DOHH2 (cell line): Measurements from ENCODE around the gene PLEKHG2.

Experiments used
- H3F3A ChIP-seq: fragments of 200-600 bp; sonication (generic), shearing (Covaris generic); 2 replicates; pipeline ENCODE4 v1.6.0; 2016; ENCODE audit warnings: antibody characterized with exemption, mild to moderate bottlenecking; ENCODE audit not compliant: control insufficient read depth, insufficient read depth
- H3K27ac ChIP-seq: fragments of 200-600 bp; sonication (generic); 2 replicates; pipeline ENCODE4 v1.5.1; 2014; ENCODE audit warnings: low read depth, mild to moderate bottlenecking, low read length, moderate library complexity
- H3K27me3 ChIP-seq: fragments of 200-600 bp; sonication (generic); 2 replicates; pipeline ENCODE4 v1.6.1; 2014; ENCODE audit warnings: mild to moderate bottlenecking, low read length, mixed read lengths; ENCODE audit not compliant: control insufficient read depth
- H3K36me3 ChIP-seq: fragments of 200-600 bp; sonication (generic); 2 replicates; pipeline ENCODE4 v1.6.1; 2014; ENCODE audit warnings: mild to moderate bottlenecking, low read length, moderate library complexity, mixed read lengths; ENCODE audit not compliant: control insufficient read depth
- H3K4me1 ChIP-seq: fragments of 200-600 bp; sonication (generic); 2 replicates; pipeline ENCODE4 v1.6.1; 2014; ENCODE audit warnings: mild to moderate bottlenecking, low read length, mixed read lengths; ENCODE audit not compliant: control insufficient read depth
- H3K4me2 ChIP-seq: fragments of 200-600 bp; sonication (generic); 2 replicates; pipeline ENCODE4 v1.6.0; 2014; ENCODE audit warnings: mild to moderate bottlenecking, low read length, moderate library complexity
- H3K4me3 ChIP-seq: fragments of 200-600 bp; sonication (generic); 2 replicates; pipeline ENCODE4 v1.5.1; 2014; ENCODE audit warnings: mild to moderate bottlenecking, low read length, mixed read lengths
- H3K79me2 ChIP-seq: fragments of 200-600 bp; sonication (generic); 2 replicates; pipeline ENCODE4 v1.6.1; 2014; ENCODE audit warnings: mild to moderate bottlenecking, low read length, mixed read lengths; ENCODE audit not compliant: control insufficient read depth
- H3K9me2 ChIP-seq: fragments of 200-600 bp; sonication (generic); replicated peaks from 2 replicates; pipeline ENCODE4 v1.6.1; 2014; ENCODE audit warnings: mild to moderate bottlenecking, low read length, mixed read lengths; ENCODE audit not compliant: control insufficient read depth
- H3K9me3 ChIP-seq: fragments of 200-600 bp; sonication (generic); 2 replicates; pipeline ENCODE4 v1.6.1; 2014; ENCODE audit warnings: antibody characterized with exemption, low read length, mixed read lengths; ENCODE audit not compliant: control insufficient read depth, insufficient read depth
- H4K20me1 ChIP-seq: fragments of 200-600 bp; sonication (generic); 2 replicates; pipeline ENCODE4 v1.6.0; 2014; ENCODE audit warnings: low read depth, mild to moderate bottlenecking, antibody characterized with exemption, low read length, moderate library complexity; ENCODE audit not compliant: control insufficient read depth, insufficient read depth
- EZH2phosphoT487 ChIP-seq: fragments of 200-600 bp; sonication (generic); IDR thresholded peaks from 2 replicates; pipeline ENCODE4 v1.6.1; 2017; ENCODE audit warnings: borderline replicate concordance, mild to moderate bottlenecking, antibody characterized with exemption, low read length, moderate library complexity, mixed read lengths
- TF ChIP-seq, protein P1 (sequence below): fragments of 200-600 bp; sonication (generic); IDR thresholded peaks from one replicate; pipeline ENCODE4 v1.5.1; 2014; ENCODE audit warnings: antibody characterized with exemption, mild to moderate bottlenecking, low read depth, low read length; ENCODE audit not compliant: poor library complexity, severe bottlenecking

Gene PLEKHG2

DNA sequence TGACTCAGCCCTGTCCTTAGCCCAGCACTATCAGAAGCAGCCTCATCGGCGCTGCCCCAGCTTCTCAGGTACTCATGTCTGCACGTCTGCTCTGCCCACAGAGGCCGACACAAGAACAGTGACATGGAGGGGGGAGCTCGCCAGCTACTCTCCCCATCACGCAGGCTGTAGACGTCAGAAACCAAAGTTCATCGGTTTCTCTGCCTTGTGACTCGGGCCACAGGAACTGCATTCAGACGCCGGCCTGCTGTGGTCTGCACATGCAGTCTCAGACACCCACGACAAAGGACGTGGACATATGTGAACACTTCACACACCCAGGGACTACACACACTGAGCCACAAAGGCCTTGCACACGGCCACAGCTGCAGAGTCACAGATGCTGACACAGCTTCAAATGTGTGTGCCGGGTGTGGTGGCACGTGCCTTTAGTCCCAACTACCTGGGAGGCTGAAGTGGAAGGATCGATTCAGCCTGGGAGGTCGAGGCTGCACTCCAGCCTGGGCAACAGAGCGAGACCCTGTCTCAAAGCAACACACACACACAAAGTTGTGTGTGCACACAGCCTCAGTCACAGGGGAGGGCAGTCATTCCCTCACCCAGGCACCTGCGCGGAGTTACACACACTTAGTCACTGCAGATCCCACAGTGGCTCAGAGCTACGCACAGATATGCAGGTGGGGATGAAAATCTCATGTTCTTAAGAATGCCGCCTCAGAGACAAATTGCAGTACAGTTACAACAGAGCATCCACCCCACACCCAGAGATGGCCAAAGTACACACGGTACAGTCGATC lies 10.7 kb upstream of the PLEKHG2 start:
- H3F3A ChIP-seq, result peaks cover 39% of the 10 kb centered on the region
- peaks cover 90% of the 10 kb centered on the region for H3K4me1 ChIP-seq
- no peaks in the 10 kb centered on the region for H3K9me2 ChIP-seq
- no peaks in the 10 kb centered on the region for H3K27me3 ChIP-seq
- peak overlapping the region; percentile 97 for H3K4me2 ChIP-seq
- peak overlapping the region; percentile 97 for H3K27ac ChIP-seq
- no peaks in the 10 kb centered on the region for H4K20me1 ChIP-seq
- no peak for TF ChIP-seq EZH2phosphoT487
- TF ChIP-seq, protein P1, sequence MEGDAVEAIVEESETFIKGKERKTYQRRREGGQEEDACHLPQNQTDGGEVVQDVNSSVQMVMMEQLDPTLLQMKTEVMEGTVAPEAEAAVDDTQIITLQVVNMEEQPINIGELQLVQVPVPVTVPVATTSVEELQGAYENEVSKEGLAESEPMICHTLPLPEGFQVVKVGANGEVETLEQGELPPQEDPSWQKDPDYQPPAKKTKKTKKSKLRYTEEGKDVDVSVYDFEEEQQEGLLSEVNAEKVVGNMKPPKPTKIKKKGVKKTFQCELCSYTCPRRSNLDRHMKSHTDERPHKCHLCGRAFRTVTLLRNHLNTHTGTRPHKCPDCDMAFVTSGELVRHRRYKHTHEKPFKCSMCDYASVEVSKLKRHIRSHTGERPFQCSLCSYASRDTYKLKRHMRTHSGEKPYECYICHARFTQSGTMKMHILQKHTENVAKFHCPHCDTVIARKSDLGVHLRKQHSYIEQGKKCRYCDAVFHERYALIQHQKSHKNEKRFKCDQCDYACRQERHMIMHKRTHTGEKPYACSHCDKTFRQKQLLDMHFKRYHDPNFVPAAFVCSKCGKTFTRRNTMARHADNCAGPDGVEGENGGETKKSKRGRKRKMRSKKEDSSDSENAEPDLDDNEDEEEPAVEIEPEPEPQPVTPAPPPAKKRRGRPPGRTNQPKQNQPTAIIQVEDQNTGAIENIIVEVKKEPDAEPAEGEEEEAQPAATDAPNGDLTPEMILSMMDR, result no peak
- peaks cover 21% of the 10 kb centered on the region for H3K79me2 ChIP-seq
- peaks cover 15% of the 10 kb centered on the region for H3K36me3 ChIP-seq
- no peaks in the 10 kb centered on the region for H3K9me3 ChIP-seq
- H3K4me3 ChIP-seq, result peak overlapping the region; percentile 99

DNA sequence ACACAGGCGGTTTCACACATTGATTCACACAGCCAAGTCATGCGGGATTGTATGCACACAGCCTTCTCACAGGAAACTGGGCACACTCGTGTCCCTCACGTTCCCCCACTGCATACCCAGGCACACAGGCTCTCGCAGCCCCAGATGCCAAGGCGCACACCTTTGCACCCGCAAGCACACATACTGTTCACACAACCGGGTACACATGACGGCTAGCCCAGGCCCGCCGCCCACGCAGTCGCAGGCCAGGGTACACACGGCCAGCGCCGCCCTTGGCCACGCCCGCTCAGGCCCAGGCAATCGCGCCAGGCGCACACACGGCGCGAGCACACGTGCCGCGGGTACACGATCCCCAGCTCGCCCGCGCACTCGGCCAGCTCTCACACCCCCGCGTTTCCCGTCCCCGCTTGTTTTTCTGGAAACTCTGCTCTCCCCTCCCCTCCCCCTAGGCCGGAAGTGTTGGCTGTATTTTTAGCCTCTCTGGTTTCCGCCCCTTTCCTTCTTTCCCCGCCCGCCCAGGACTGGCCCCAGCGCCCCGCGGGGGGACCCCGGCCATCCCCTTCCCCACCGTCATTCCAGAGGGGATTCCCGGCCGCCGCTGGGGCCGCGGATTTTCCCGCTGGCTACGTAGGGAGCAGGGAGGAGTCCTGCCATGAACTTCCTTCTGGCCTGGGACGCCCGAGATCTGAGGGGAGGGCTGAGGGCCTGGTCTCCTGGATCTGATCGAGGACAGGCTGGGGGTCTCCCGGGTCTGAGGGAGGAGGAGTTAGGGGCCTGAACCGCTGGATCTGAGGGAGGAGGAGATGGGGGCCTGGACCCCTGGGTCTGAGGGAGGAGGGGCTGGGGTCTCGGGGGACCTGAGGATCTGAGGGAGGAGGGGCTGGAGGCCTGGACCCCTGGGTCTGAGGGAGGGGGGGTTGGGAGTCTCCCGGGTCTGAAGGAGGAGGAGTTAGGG lies 9.8 kb upstream of the PLEKHG2 start:
- Histone ChIP-seq H4K20me1 (no peaks in the 10 kb centered on the region), H3K79me2 (peaks cover 30% of the 10 kb centered on the region), H3K4me2 (peak overlapping the region; percentile 97), H3K36me3 (peaks cover 19% of the 10 kb centered on the region), H3K4me1 (peaks cover 84% of the 10 kb centered on the region), H3K9me2 (no peaks in the 10 kb centered on the region), H3K4me3 (peak overlapping the region; percentile 99), H3K27me3 (no peaks in the 10 kb centered on the region), H3K9me3 (no peaks in the 10 kb centered on the region), H3F3A (peaks cover 38% of the 10 kb centered on the region), H3K27ac (peak overlapping the region; percentile 97)
- TF ChIP-seq, protein P1, result no peak
- no peak for TF ChIP-seq EZH2phosphoT487

DNA sequence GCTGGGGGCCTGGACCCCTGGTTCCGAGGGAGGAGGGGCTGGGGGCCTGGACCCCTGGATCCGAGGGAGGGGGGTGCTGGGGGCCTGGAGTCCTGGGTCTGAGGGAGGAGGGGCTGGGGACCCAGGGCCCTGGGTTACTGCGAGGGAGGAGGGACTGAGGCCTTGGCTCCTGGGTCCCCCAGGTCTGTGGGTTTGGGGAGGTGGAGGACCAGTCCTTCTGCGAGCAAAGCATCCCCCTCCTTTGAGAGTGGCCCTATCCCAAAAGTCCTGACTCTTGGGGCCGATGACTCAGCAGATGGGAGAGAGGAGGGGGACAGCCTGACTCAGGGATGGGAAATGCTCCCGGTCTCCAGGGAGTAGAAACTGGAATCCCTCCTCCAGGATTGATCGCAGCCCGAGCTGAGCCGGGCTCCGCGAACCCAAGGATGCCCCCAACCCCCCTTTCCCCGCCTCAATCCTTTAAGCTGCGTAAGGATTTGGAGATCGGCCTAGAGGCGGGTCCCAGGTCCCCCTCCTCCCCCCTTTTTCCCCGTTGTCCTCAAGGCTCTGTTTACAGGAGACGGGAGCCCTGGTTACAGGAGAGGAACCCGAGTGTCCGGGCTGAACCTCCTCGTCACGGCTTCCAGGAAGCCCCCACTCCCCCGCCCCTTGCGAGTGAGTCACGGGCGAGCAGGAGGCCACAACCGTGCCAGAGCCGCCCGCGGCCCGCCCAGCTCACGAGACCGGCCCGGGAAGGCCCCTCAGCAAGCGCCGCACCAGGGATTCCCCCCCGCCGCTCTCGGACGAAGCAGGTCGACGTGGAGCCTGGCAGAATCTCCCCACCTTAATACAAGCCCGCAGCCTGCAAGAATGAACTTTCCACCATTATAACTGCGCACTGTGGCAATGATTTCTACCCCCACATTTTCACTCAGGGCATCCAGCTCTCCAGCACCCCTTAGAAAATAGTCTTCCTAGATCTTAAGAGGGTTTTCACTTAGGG lies 8.8 kb upstream of the PLEKHG2 start:
- peak overlapping the region; percentile 99 for H3K4me3 ChIP-seq
- peaks cover 41% of the 10 kb centered on the region for H3F3A ChIP-seq

More for the DNA sequence above, 8.8 kb upstream of the PLEKHG2 start:
- TF ChIP-seq, protein P1, result no peak
- no peak for TF ChIP-seq EZH2phosphoT487
- Histone ChIP-seq H3K27ac (peak overlapping the region; percentile 97), H3K4me2 (peak overlapping the region; percentile 97), H3K27me3 (no peaks in the 10 kb centered on the region), H3K4me1 (peaks cover 76% of the 10 kb centered on the region), H3K9me2 (no peaks in the 10 kb centered on the region), H3K36me3 (peaks cover 21% of the 10 kb centered on the region), H3K9me3 (no peaks in the 10 kb centered on the region), H4K20me1 (peaks cover 7% of the 10 kb centered on the region), H3K79me2 (peaks cover 32% of the 10 kb centered on the region)
